ENCODE results near the gene TUBB6. TPM values are rescaled to one million over a fixed set of nuclear protein-coding genes. Genes with fewer than 3 reads are reported as not detected.

TUBB6 gene
- total RNA-seq, 4 donors from 2014 or later = 245 to 506 (median 331) TPM

DNA sequence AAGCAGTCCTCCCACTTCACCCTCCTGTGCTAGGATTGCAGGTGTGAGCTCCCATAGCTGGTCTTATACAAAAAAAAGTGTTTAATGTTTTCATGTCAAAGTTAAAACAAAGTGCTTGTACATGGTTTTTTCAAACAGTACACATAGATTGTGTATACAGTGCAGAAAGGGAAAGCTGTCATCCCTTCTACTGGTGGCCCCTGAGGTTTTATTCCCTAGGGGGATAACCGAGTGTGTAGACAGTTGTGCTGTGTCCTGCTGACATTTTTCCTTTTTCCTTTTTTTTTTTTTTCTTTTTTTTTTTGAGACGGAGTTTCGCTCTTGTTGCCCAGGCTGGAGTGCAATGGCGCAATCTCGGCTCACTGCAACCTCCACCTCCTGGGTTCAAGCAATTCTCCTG is 10.8 kb downstream of the TUBB6 start:
- no peak for DNase-seq (ENCODE audit: low spot score in 2 of 2)
- TF ChIP-seq EP300 (IDR thresholded peaks at IDR 0.05) (no peak), POLR2A (IDR thresholded peaks at IDR 0.05) (no peak)
- TF ChIP-seq, protein P1, sequence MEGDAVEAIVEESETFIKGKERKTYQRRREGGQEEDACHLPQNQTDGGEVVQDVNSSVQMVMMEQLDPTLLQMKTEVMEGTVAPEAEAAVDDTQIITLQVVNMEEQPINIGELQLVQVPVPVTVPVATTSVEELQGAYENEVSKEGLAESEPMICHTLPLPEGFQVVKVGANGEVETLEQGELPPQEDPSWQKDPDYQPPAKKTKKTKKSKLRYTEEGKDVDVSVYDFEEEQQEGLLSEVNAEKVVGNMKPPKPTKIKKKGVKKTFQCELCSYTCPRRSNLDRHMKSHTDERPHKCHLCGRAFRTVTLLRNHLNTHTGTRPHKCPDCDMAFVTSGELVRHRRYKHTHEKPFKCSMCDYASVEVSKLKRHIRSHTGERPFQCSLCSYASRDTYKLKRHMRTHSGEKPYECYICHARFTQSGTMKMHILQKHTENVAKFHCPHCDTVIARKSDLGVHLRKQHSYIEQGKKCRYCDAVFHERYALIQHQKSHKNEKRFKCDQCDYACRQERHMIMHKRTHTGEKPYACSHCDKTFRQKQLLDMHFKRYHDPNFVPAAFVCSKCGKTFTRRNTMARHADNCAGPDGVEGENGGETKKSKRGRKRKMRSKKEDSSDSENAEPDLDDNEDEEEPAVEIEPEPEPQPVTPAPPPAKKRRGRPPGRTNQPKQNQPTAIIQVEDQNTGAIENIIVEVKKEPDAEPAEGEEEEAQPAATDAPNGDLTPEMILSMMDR (IDR thresholded peaks at IDR 0.05) = no peak
- 74 to 80% methylated on average over 5 of the region's 5 CpGs for WGBS, 2 donors
- Histone ChIP-seq H3K36me3 (peaks cover 0 to 63% (median 0%) of the 10 kb centered on the region in 3 donors), H3K27me3 (no peaks in the 10 kb centered on the region), H3K4me1 (peaks cover 0 to 67% (median 11%) of the 10 kb centered on the region in 4 donors), H3K27ac (peak overlapping the region in 1 of 4 donors; percentile 26), H3K9me3 (no peaks in the 10 kb centered on the region), H3K4me3 (no peak overlapping the region)

GRCh38 chr18:12321333-12321732 is 13.3 kb downstream of the TUBB6 start:
- TF ChIP-seq, protein P1 (IDR thresholded peaks at IDR 0.05) = no peak
- no peak for TF ChIP-seq POLR2A (IDR thresholded peaks at IDR 0.05)
- no peak for TF ChIP-seq EP300 (IDR thresholded peaks at IDR 0.05)
- WGBS, 2 donors = 42 to 53% methylated on average over 4 of the region's 4 CpGs
- DNase-seq (ENCODE audit: low spot score in 2 of 2) = no peak
- H3K4me3 ChIP-seq = no peak overlapping the region
- H3K27me3 ChIP-seq = no peaks in the 10 kb centered on the region
- H3K36me3 ChIP-seq = peaks cover 2 to 73% (median 12%) of the 10 kb centered on the region in 3 donors
- peak overlapping the region in 1 of 4 donors; percentile 28 for H3K27ac ChIP-seq
- H3K9me3 ChIP-seq = no peaks in the 10 kb centered on the region
- peaks cover 0 to 42% (median 9%) of the 10 kb centered on the region in 4 donors for H3K4me1 ChIP-seq

GRCh38 chr18:12324991-12325725 is 17.1 kb downstream of the TUBB6 start:
- Histone ChIP-seq H3K4me3 (no peak overlapping the region), H3K27me3 (no peaks in the 10 kb centered on the region), H3K27ac (no peak overlapping the region), H3K4me1 (peaks cover 0 to 28% (median 3%) of the 10 kb centered on the region in 4 donors), H3K36me3 (peaks cover 2 to 90% (median 22%) of the 10 kb centered on the region in 3 donors), H3K9me3 (no peaks in the 10 kb centered on the region)
- no peak for DNase-seq (ENCODE audit: low spot score in 2 of 2)
- 97 to 98% methylated on average over 45 to 57 of the region's 58 CpGs for WGBS, 2 donors
- TF ChIP-seq, protein P1 (IDR thresholded peaks at IDR 0.05) = no peak
- TF ChIP-seq EP300 (IDR thresholded peaks at IDR 0.05) (no peak), POLR2A (IDR thresholded peaks at IDR 0.05) (no peak)

DNA sequence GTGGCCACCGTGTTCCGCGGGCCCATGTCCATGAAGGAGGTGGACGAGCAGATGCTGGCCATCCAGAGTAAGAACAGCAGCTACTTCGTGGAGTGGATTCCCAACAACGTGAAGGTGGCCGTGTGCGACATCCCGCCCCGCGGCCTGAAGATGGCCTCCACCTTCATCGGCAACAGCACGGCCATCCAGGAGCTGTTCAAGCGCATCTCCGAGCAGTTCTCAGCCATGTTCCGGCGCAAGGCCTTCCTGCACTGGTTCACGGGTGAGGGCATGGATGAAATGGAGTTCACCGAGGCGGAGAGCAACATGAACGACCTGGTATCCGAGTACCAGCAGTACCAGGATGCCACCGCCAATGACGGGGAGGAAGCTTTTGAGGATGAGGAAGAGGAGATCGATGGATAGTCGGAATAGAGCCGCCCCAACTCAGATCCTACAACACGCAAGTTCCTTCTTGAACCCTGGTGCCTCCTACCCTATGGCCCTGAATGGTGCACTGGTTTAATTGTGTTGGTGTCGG is 17.7 kb downstream of the TUBB6 start:
- WGBS, 2 donors = 94 to 97% methylated on average over 27 to 29 of the region's 29 CpGs
- DNase-seq (ENCODE audit: low spot score in 2 of 2) = no peak

More for the DNA sequence above, 17.7 kb downstream of the TUBB6 start:
- Histone ChIP-seq H3K4me3 (no peak overlapping the region), H3K27me3 (no peaks in the 10 kb centered on the region), H3K9me3 (no peaks in the 10 kb centered on the region), H3K27ac (no peak overlapping the region), H3K4me1 (peaks cover 0 to 23% (median 3%) of the 10 kb centered on the region in 4 donors), H3K36me3 (peaks cover 2 to 97% (median 22%) of the 10 kb centered on the region in 3 donors)
- no peak for TF ChIP-seq EP300 (IDR thresholded peaks at IDR 0.05)
- no peak for TF ChIP-seq POLR2A (IDR thresholded peaks at IDR 0.05)
- TF ChIP-seq, protein P1 (IDR thresholded peaks at IDR 0.05) = no peak
